Testis (tissue), 3 donors: ENCODE data around the gene NUMB. TPM values are rescaled to one million over a fixed set of nuclear protein-coding genes. Genes with fewer than 3 reads are reported as not detected.

Experiments used
- DNase-seq: peaks from one replicate; pipeline ENCODE4 v3.0.0-alpha.2; 2019
- H3K27ac ChIP-seq, 2 donors: fragments of 200-600 bp; sonication (generic); one replicate each; pipeline ENCODE4 v1.5.1; 2019
- H3K27me3 ChIP-seq: fragments of 200-600 bp; sonication (generic); one replicate; pipeline ENCODE4 v1.5.1; 2019
- H3K36me3 ChIP-seq: fragments of 200-600 bp; sonication (generic); one replicate; pipeline ENCODE4 v1.5.1; 2017; ENCODE audit warnings: low read depth; ENCODE audit errors: missing control alignments
- H3K4me1 ChIP-seq: fragments of 200-600 bp; sonication (generic); one replicate; pipeline ENCODE4 v1.5.1; 2019
- H3K4me3 ChIP-seq, 2 donors: fragments of 200-600 bp; sonication (generic); one replicate each; pipeline ENCODE4 v1.5.1; 2017 to 2019
- H3K9me3 ChIP-seq: fragments of 200-600 bp; sonication (generic); one replicate; pipeline ENCODE4 v1.5.1; 2017
- POLR2A ChIP-seq: fragments of 450-650 bp; IDR thresholded peaks from one replicate; pipeline ENCODE4 v1.6.1; 2017; ENCODE audit warnings: antibody characterized with exemption, mild to moderate bottlenecking, moderate library complexity
- WGBS, 2 donors: methylation state at CpG; one replicate each; pipeline ENCODE4 v1.1.5; 2018; 5-methylcytosine and 5-hydroxymethylcytosine counted together
- intact Hi-C: fragments of 100-400 bp; cut with DNase I; formaldehyde crosslinking; loops from one replicate; pipeline ENCODE4 v1.15.1; 2023; ENCODE audit warnings: low total_unique reads
- polyA plus RNA-seq: library from polyadenylated mRNA; stranded (reverse); fragments of 350-450 nt; fragmentation: Illumina TruSeq; extraction: RNeasy Lipid Tissue Mini Kit (QIAGEN cat#74804); gene quantifications from one replicate; pipeline ENCODE4 v1.2.3, GENCODE V29; 2014; ENCODE audit warnings: low read depth, low replicate concordance; ENCODE audit not compliant: insufficient read depth
- total RNA-seq, 2 donors: library from RNA; depleted of rRNA; stranded (reverse); fragments of >200 nt; gene quantifications; one replicate each; pipeline ENCODE4 v1.2.3, GENCODE V29; 2016
- TF ChIP-seq, protein P1 (sequence below), 3 experiments: fragments of 450-650 bp in 2 of 3; fragments of 200-600 bp in 1 of 3; sonication (generic) in 1 of 3; IDR thresholded peaks; one replicate each; pipeline ENCODE4 v1.5.1; 2016 to 2019; ENCODE audit warnings: antibody characterized with exemption in 3 of 3, mild to moderate bottlenecking in 2 of 3, moderate library complexity in 1 of 3

NUMB gene
- total and polyA plus RNA-seq, 3 donors from 2014 or later: 60.3 to 78.7 (median 69.7) TPM

DNA sequence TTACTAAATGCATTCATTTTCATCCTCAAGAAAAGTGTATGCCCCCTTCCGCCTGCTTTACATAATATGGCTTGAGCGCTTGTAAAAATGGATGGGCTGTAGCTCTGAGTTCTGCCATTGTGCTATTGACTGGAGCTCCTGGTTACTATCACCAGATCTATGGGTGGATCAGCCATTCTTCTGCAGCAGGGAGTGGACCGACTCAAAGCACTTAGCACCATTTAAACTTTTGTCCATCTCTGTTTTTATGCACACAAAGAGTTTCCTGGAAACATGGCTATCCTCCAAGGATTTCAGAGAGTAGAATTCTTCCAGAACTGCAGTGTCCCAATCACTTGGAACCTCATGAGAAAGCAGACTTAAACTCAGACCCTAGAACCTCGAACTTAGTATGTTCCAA is 4.5 kb upstream of the NUMB start:
- DNase-seq: no peak
- 49 to 56% methylated on average over 4 of the region's 4 CpGs for WGBS, 2 donors
- no peak for TF ChIP-seq POLR2A
- TF ChIP-seq, protein P1, sequence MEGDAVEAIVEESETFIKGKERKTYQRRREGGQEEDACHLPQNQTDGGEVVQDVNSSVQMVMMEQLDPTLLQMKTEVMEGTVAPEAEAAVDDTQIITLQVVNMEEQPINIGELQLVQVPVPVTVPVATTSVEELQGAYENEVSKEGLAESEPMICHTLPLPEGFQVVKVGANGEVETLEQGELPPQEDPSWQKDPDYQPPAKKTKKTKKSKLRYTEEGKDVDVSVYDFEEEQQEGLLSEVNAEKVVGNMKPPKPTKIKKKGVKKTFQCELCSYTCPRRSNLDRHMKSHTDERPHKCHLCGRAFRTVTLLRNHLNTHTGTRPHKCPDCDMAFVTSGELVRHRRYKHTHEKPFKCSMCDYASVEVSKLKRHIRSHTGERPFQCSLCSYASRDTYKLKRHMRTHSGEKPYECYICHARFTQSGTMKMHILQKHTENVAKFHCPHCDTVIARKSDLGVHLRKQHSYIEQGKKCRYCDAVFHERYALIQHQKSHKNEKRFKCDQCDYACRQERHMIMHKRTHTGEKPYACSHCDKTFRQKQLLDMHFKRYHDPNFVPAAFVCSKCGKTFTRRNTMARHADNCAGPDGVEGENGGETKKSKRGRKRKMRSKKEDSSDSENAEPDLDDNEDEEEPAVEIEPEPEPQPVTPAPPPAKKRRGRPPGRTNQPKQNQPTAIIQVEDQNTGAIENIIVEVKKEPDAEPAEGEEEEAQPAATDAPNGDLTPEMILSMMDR (IDR thresholded peaks at IDR 0.05): no peak
- H3K4me1 ChIP-seq: peaks cover 18% of the 10 kb centered on the region
- no peaks in the 10 kb centered on the region for H3K27me3 ChIP-seq
- H3K36me3 ChIP-seq: no peaks in the 10 kb centered on the region
- no peak overlapping the region for H3K27ac ChIP-seq
- intact Hi-C loops: no loop called here
- H3K4me3 ChIP-seq: no peak overlapping the region
- H3K9me3 ChIP-seq: no peaks in the 10 kb centered on the region

DNA sequence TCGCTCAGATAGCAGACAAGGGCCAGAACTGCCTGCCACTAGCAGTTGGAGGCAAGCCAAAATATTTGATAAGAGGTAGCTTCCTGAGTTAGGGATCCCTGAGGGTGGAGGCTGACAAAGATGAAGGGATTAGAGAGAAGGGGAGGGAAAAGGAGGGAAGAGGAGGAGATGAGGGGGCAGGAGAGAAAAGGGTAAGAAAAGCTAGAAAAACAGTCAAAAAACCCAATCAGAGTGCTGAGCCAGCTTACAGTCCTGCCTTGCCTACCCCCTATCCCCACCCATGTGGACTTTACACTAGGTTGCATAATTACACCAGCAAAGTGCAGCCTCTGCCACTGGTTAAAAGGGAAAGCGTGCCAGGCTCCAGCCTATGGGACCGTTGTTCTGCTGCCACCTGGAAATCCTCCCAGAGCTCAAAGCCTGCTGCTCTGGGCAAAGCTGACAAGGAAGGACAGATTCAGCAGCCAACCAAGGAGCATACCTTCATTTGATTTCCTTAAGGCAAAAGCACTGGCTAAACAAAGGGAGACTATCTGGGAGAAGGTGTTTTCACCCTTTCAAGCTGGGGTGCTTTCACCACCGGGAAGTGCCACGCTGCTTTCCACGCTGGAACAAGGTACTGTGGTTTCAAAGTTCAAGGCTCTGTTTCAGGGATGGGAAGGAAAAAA is 3.8 kb upstream of the NUMB start:
- H3K4me1 ChIP-seq: peaks cover 18% of the 10 kb centered on the region
- intact Hi-C loops: no loop called here
- DNase-seq: peak; percentile 62
- H3K4me3 ChIP-seq: no peak overlapping the region
- WGBS, 2 donors: 31 to 46% methylated on average over 6 of the region's 6 CpGs
- H3K27me3 ChIP-seq: no peaks in the 10 kb centered on the region
- peak overlapping the region in 1 of 2 donors; percentile 48 for H3K27ac ChIP-seq
- TF ChIP-seq, protein P1 (IDR thresholded peaks at IDR 0.05): no peak
- no peak for TF ChIP-seq POLR2A
- no peaks in the 10 kb centered on the region for H3K36me3 ChIP-seq
- H3K9me3 ChIP-seq: no peaks in the 10 kb centered on the region

DNA sequence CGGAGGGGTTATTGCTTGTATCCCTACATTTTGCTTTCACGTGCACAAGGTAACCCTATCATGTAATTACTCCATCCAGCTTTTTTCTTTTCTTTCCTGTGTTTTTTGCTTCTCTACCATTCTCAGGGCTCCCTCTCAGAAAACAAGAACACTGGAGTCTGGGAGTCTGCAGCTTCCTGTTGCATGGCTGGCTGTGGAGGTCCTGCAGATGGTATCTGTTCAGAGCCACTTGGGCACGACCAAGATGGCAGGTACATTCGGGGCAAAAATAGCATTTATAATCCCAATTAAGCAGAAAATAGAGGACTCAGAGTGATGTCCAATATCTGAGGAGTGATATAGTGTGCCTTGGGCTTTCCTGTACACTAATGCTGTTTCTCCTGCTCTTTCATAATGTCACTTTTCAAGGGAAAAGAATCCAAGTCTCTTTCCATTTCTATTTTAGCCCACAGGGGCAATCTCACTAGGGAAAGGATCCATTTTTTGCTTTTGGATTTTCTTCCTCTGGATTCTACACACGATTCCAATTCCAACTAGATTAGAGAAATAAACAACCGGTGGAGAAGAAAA is 3.2 kb upstream of the NUMB start:
- DNase-seq: no peak
- no peak for TF ChIP-seq POLR2A
- TF ChIP-seq, protein P1 (IDR thresholded peaks at IDR 0.05): no peak
- intact Hi-C loops: no loop called here
- Histone ChIP-seq H3K27ac (peak overlapping the region in 1 of 2 donors; percentile 48), H3K27me3 (no peaks in the 10 kb centered on the region), H3K36me3 (no peaks in the 10 kb centered on the region), H3K9me3 (no peaks in the 10 kb centered on the region), H3K4me3 (no peak overlapping the region), H3K4me1 (peaks cover 24% of the 10 kb centered on the region)
- WGBS, 2 donors: 30 to 40% methylated on average over 6 of the region's 6 CpGs

DNA sequence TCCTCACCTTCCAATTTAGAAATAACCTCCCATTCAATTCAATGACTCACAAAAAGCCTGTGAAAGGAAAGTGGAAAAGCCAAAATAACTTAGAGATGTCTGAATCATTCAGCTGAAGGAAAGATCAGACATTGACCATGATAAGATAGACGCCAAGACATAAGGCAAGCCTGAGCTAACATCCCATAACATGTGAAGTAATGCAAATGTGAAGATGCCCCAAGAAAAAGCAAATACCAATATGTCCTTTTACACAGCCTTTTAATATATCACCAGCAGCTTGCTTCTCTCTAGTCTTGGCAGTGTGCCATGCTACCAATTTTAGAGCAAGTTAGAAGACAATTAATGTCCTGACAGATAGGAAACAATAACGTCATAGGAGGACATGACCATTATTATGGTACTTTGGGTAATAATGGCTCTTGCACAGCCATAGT is 2.4 kb upstream of the NUMB start:
- H3K4me3 ChIP-seq: no peak overlapping the region
- H3K36me3 ChIP-seq: no peaks in the 10 kb centered on the region
- 62 to 63% methylated on average over 2 of the region's 2 CpGs for WGBS, 2 donors
- DNase-seq: no peak
- H3K27ac ChIP-seq: no peak overlapping the region
- H3K4me1 ChIP-seq: peaks cover 33% of the 10 kb centered on the region
- TF ChIP-seq, protein P1 (IDR thresholded peaks at IDR 0.05): no peak
- H3K27me3 ChIP-seq: no peaks in the 10 kb centered on the region
- intact Hi-C loops: no loop called here
- H3K9me3 ChIP-seq: no peaks in the 10 kb centered on the region

DNA sequence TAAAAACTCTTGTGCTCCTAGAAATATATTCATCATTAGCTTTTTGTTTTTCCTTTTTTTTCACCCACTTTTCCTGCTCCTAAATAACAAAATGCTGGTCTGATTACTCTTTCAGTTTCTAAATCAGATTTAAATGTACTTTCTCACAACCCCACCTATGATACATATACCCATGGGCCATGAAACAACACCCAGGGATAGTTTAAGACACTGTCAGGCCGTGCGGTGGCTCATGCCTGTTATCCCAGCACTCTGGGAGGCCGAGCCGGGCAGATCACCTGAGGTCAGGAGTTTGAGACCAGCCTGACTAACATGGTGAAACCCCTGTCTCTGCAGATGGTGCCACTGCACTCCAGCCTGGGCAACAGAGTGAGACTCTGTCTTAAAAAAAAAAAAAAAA is 1.6 kb upstream of the NUMB start:
- Histone ChIP-seq H3K9me3 (no peaks in the 10 kb centered on the region), H3K36me3 (no peaks in the 10 kb centered on the region), H3K27ac (no peak overlapping the region), H3K4me3 (no peak overlapping the region), H3K4me1 (peaks cover 33% of the 10 kb centered on the region), H3K27me3 (no peaks in the 10 kb centered on the region)
- TF ChIP-seq POLR2A: no peak
- TF ChIP-seq, protein P1 (IDR thresholded peaks at IDR 0.05): no peak
- intact Hi-C loops: no loop called here
- WGBS, 2 donors: 91 to 95% methylated on average over 4 of the region's 4 CpGs
- no peak for DNase-seq
